Astrocyte (in vitro differentiated cells and primary cell): ENCODE data around the gene CLCN3.

ENCODE experiments used
- EZH2 ChIP-seq: IDR thresholded peaks from 2 replicates; pipeline ENCODE4 v1.6.1; 2012; ENCODE audit warnings: mild to moderate bottlenecking, low read length, inconsistent platforms; ENCODE audit not compliant: insufficient read depth
- TF ChIP-seq, protein P1 (sequence below): IDR thresholded peaks from 2 replicates; pipeline ENCODE4 v1.5.1; 2011; ENCODE audit warnings: low read depth, mild to moderate bottlenecking, inconsistent platforms, low read length, moderate library complexity; ENCODE audit not compliant: insufficient read depth

GRCh38 chr4:169715826-169716225, 95.4 kb downstream of the CLCN3 start:
- TF ChIP-seq, protein P1, sequence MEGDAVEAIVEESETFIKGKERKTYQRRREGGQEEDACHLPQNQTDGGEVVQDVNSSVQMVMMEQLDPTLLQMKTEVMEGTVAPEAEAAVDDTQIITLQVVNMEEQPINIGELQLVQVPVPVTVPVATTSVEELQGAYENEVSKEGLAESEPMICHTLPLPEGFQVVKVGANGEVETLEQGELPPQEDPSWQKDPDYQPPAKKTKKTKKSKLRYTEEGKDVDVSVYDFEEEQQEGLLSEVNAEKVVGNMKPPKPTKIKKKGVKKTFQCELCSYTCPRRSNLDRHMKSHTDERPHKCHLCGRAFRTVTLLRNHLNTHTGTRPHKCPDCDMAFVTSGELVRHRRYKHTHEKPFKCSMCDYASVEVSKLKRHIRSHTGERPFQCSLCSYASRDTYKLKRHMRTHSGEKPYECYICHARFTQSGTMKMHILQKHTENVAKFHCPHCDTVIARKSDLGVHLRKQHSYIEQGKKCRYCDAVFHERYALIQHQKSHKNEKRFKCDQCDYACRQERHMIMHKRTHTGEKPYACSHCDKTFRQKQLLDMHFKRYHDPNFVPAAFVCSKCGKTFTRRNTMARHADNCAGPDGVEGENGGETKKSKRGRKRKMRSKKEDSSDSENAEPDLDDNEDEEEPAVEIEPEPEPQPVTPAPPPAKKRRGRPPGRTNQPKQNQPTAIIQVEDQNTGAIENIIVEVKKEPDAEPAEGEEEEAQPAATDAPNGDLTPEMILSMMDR = no peak
- no peak for TF ChIP-seq EZH2
